ENCODE measurements around the gene DMD. TPM values are rescaled to one million over a fixed set of nuclear protein-coding genes. Genes with fewer than 3 reads are reported as not detected.

The DMD gene
- total and polyA plus RNA-seq, 2 of the 8 experiments (the other 6 are each of a cell fraction or from before 2014, with no cell fraction given) = 4.8 to 7.4 TPM

DNA sequence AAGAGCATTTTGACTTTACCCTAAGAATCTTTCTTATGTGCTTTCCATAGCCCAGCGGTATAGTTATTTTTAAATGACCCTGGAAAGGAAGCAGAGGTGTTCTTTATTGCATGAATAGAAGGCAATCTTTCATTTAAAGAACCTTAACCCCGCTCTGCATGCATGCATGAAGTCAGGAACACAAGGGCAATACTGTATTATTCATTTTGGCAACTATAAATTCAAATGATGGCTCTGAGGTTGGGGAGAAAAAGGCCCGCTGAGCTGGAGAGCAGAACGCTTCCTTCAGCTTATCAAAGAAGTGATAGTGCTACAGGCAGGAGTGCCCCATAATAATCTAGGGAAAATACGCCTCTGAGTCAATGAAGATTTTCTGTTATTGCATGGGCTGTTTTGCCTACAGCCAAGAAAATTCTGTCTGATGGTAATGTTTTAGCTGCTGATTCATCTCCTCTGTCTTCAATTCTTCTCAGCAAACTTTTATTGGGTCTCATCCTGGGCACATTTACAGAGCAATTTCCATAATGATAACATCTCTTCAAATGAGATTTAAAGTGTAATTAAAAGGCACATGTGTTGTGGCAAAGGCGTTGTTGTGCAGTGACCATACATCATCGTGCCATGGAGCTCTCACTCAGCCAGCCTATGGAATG, 1687.3 kb downstream of the DMD start:
- ChIA-PET CTCF (ENCODE audit: partially characterized antibody) (no interaction called here), POLR2A (ENCODE audit: partially characterized antibody) (no interaction called here)
- H3K23ac ChIP-seq (ENCODE audit: insufficient read length) = no peak overlapping the region
- H2BK20ac ChIP-seq (ENCODE audit: low read length) = no peak overlapping the region
- H2BK120ac ChIP-seq (replicated peaks; ENCODE audit: low read depth, low read length) = no peak overlapping the region
- H3K14ac ChIP-seq (ENCODE audit: insufficient read length) = no peak overlapping the region
- no peaks in the 10 kb centered on the region for H3K36me3 ChIP-seq (ENCODE audit: control insufficient read depth in 2 of 4, insufficient read depth in 4 of 4, low read length in 3 of 4)
- no peak overlapping the region for H3K27ac ChIP-seq (ENCODE audit: low read depth, low read length)
- no peaks in the 10 kb centered on the region for H3K79me1 ChIP-seq (ENCODE audit: low read depth, low read length)
- no peak overlapping the region for H2AK5ac ChIP-seq (ENCODE audit: low read depth, low read length)
- H3K4ac ChIP-seq (replicated peaks; ENCODE audit: insufficient read length, low read depth, low read length) = no peak overlapping the region
- no peaks in the 10 kb centered on the region for H3K27me3 ChIP-seq (replicated peaks in 1 of 4; ENCODE audit: control insufficient read depth in 3 of 4, extremely low read depth in 1 of 4, insufficient read depth in 3 of 4, low read length in 3 of 4)
- no peak overlapping the region for H2BK12ac ChIP-seq (ENCODE audit: low read depth, low read length)
- H3K56ac ChIP-seq (replicated peaks; ENCODE audit: insufficient read length, low read depth, low read length) = no peak overlapping the region
- H2BK15ac ChIP-seq (ENCODE audit: low read length) = no peak overlapping the region
- TF ChIP-seq CTBP2 (IDR thresholded peaks at IDR 0.05; ENCODE audit: borderline replicate concordance, insufficient read depth, insufficient read length, low read length) (no peak), POLR2AphosphoS5 (IDR thresholded peaks at IDR 0.05; ENCODE audit: low read depth, low read length) (no peak), SP2 (IDR thresholded peaks at IDR 0.05; ENCODE audit: low read length) (no peak), TAF1 (IDR thresholded peaks at IDR 0.05; ENCODE audit: low read depth, low read length) (no peak)
- no peaks in the 10 kb centered on the region for H3K79me2 ChIP-seq (ENCODE audit: control insufficient read depth in 1 of 2, insufficient read depth in 2 of 2, low read length in 2 of 2)
- H2BK5ac ChIP-seq (ENCODE audit: low read depth, low read length) = no peak overlapping the region
- no peaks in the 10 kb centered on the region for H4K20me1 ChIP-seq (replicated peaks in 1 of 2; ENCODE audit: control insufficient read depth in 1 of 2, insufficient read depth in 2 of 2, low read length in 2 of 2)
- H3K18ac ChIP-seq (ENCODE audit: extremely low read depth, low read length) = no peak overlapping the region
- no peak for FAIRE-seq
- H3K4me1 ChIP-seq (replicated peaks in 1 of 4; ENCODE audit: control insufficient read depth in 3 of 4, insufficient read depth in 4 of 4, low read length in 3 of 4) = no peaks in the 10 kb centered on the region
- no peaks in the 10 kb centered on the region for H3K23me2 ChIP-seq (ENCODE audit: low read depth, low read length)
- no peak for DNase-seq (ENCODE audit: low read depth in 1 of 2, low spot score in 2 of 2)
- H4K5ac ChIP-seq (ENCODE audit: insufficient read length, low read depth, low read length) = no peak overlapping the region
- H4K8ac ChIP-seq (ENCODE audit: extremely low read depth, insufficient read depth, low read length) = no peak overlapping the region
- no peak overlapping the region for H3K4me3 ChIP-seq (ENCODE audit: extremely low read depth in 1 of 4, insufficient read depth in 2 of 4, low read depth in 3 of 4, low read length in 4 of 4)
- H3K9ac ChIP-seq (replicated peaks in 1 of 4; ENCODE audit: extremely low read depth in 1 of 4, low read depth in 3 of 4, low read length in 3 of 4) = no peak overlapping the region
- no peak overlapping the region for H2AFZ ChIP-seq (ENCODE audit: low read length)
- no peak overlapping the region for H4K91ac ChIP-seq (replicated peaks; ENCODE audit: insufficient read length, low read length)
- no peaks in the 10 kb centered on the region for H3K9me3 ChIP-seq (ENCODE audit: insufficient read depth in 2 of 2, low read depth in 1 of 2, low read length in 1 of 2)
- 89% methylated on average over 7 of the region's 7 CpGs; no CpG with 5 or more reads in 1 of the 2 experiments for WGBS, 2 experiments (ENCODE audit: extremely low coverage in 1 of 2, insufficient coverage in 1 of 2, insufficient read length in 1 of 2, insufficient replicate concordance in 2 of 2, low coverage in 1 of 2, low lambda C conversion rate in 2 of 2, missing lambda C conversion rate in 1 of 2)
- no peak overlapping the region for H3K4me2 ChIP-seq (ENCODE audit: insufficient read depth in 1 of 2, low read depth in 2 of 2, low read length in 2 of 2)

Data from H1 (cell line).